Breast epithelium (tissue), 3 donors: ENCODE data around the gene GABRA6.

Experiments
- CTCF ChIP-seq, 3 donors: fragments of 450-650 bp; IDR thresholded peaks; one replicate each; pipeline ENCODE4 v1.5.1; 2016 to 2017; ENCODE audit warnings: antibody characterized with exemption in 3 of 3, mild to moderate bottlenecking in 3 of 3, moderate library complexity in 3 of 3
- POLR2A ChIP-seq: fragments of 450-650 bp; IDR thresholded peaks from one replicate; pipeline ENCODE4 v1.6.1; 2016; ENCODE audit warnings: antibody characterized with exemption, mild to moderate bottlenecking, moderate library complexity
- POLR2AphosphoS5 ChIP-seq, 3 donors: sonication (generic); formaldehyde crosslinking; IDR thresholded peaks; one replicate each; pipeline ENCODE4 v1.6.1; 2017; ENCODE audit warnings: antibody characterized with exemption in 3 of 3

- TF ChIP-seq CTCF (IDR thresholded peaks at IDR 0.05) (no peak), POLR2A (no peak), POLR2AphosphoS5 (IDR thresholded peaks at IDR 0.05) (no peak)
Observed at GRCh38 chr5:161720460-161720859, 34.9 kb downstream of the GABRA6 start.
